ENCODE measurements around the gene SMIM31. TPM values are rescaled to one million over a fixed set of nuclear protein-coding genes. Genes with fewer than 3 reads are reported as not detected.

The SMIM31 gene
- total RNA-seq, 4 donors from 2014 or later: 0.17 TPM; not detected in 3

- no peak for ATAC-seq
- WGBS, 2 donors (ENCODE audit: low coverage in 1 of 2): 32 to 52% methylated on average over 3 of the region's 3 CpGs
- TF ChIP-seq POLR2AphosphoS5 (IDR thresholded peaks at IDR 0.05): no peak
- no peak for TF ChIP-seq CTCF (IDR thresholded peaks at IDR 0.05)
- TF ChIP-seq POLR2A (IDR thresholded peaks at IDR 0.05): no peak
- TF ChIP-seq EP300 (IDR thresholded peaks at IDR 0.05): no peak
Measured at GRCh38 chr4:164847016-164847415, 93.1 kb downstream of the SMIM31 start.

DNA sequence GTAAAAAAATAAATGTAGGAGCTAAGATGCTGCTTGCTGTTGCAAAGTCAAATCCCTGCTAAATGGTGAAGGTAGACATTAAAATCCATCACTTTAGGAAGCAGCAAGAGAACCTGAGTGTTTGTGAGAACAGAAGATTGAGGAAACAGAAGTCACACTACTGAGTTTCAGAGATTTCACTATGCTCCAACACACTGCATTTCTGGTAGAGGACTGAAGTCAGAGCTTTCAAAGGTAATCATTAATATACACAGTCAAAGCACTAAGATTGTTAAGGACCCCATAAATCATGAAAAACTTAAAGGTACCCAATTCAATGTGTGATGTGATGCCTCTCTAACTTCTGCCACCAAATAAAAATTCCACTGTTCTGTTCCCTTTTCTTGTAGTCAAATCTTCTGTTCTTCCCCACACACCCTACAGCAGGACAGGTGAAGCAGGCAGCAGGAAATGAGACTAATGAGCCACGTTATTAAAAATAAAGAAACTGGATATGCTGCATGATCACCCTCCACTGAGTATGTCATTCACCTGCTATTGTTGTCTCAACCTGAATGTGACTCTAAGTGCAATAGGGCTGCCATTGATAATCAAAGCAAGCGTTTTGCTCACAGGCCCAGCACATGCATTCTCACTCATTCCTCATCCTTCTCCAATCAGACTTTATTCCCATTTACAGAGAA lies 94.2 kb downstream of the SMIM31 start:
- H3K9me3 ChIP-seq: no peaks in the 10 kb centered on the region

More at GRCh38 chr4:164847016-164847415, 93.1 kb downstream of the SMIM31 start:
- Histone ChIP-seq H3K27ac (no peak overlapping the region), H3K4me3 (no peak overlapping the region), H3K27me3 (peaks cover 3% of the 10 kb centered on the region), H3K36me3 (no peaks in the 10 kb centered on the region), H3K4me1 (no peaks in the 10 kb centered on the region), H3K9me3 (no peaks in the 10 kb centered on the region)

More for the DNA sequence above, 94.2 kb downstream of the SMIM31 start:
- 58 to 84% methylated on average over 2 of the region's 2 CpGs for WGBS, 2 donors (ENCODE audit: low coverage in 1 of 2)
- TF ChIP-seq EP300 (IDR thresholded peaks at IDR 0.05) (no peak), CTCF (IDR thresholded peaks at IDR 0.05) (no peak), POLR2A (IDR thresholded peaks at IDR 0.05) (no peak), POLR2AphosphoS5 (IDR thresholded peaks at IDR 0.05) (no peak)
- no peak for ATAC-seq
- no peaks in the 10 kb centered on the region for H3K36me3 ChIP-seq
- no peak overlapping the region for H3K27ac ChIP-seq
- H3K27me3 ChIP-seq: no peaks in the 10 kb centered on the region
- H3K4me3 ChIP-seq: no peak overlapping the region
- H3K4me1 ChIP-seq: no peaks in the 10 kb centered on the region

Small RNA genes lying within 50 kb of the gene (small RNA-seq; reads per million reads assigned to genes)
- gene RNU6-668P: 0 reads per million in 4 donors

Other genes starting within 250 kb of the SMIM31 start
- gene APELA, start 123.0 kb downstream of the SMIM31 start, total RNA-seq: not detected
- gene TRIM61, start 223.5 kb downstream of the SMIM31 start, total RNA-seq: under 1 TPM in 3 of 4 donors, not detected in 1; 0.19 to 0.99 (median 0.94) TPM